GM19351 (cell line): ENCODE measurements around the gene PLXNA4.

Source experiments
- ATAC-seq: cut with Tn5 transposase; IDR thresholded peaks from one replicate; pipeline ENCODE4 v1.9.1; 2021; ENCODE audit warnings: mild to moderate bottlenecking, moderate library complexity; ENCODE audit not compliant: unreplicated experiment

PLXNA4 gene

GRCh38 chr7:132134814-132135445 is 441.3 kb downstream of the PLXNA4 start:
- ATAC-seq: no peak

- no peak for ATAC-seq
Measured at GRCh38 chr7:132133501-132133900, 442.8 kb downstream of the PLXNA4 start.

GRCh38 chr7:132131196-132131595 is 445.1 kb downstream of the PLXNA4 start:
- no peak for ATAC-seq

GRCh38 chr7:132130497-132130896 is 445.8 kb downstream of the PLXNA4 start:
- ATAC-seq: no peak

- no peak for ATAC-seq
Measured at GRCh38 chr7:132125872-132126595, 450.2 kb downstream of the PLXNA4 start.

GRCh38 chr7:132125096-132125495 is 451.2 kb downstream of the PLXNA4 start:
- no peak for ATAC-seq

- ATAC-seq: no peak
Measured at GRCh38 chr7:132124575-132124974, 451.7 kb downstream of the PLXNA4 start.

GRCh38 chr7:132123773-132124172 is 452.5 kb downstream of the PLXNA4 start:
- no peak for ATAC-seq

GRCh38 chr7:132122901-132123300 is 453.4 kb downstream of the PLXNA4 start:
- no peak for ATAC-seq

GRCh38 chr7:132121987-132122386 is 454.3 kb downstream of the PLXNA4 start:
- no peak for ATAC-seq

- ATAC-seq: no peak
Measured at GRCh38 chr7:132118641-132119040, 457.6 kb downstream of the PLXNA4 start.

GRCh38 chr7:132117636-132118035 is 458.6 kb downstream of the PLXNA4 start:
- no peak for ATAC-seq

- ATAC-seq: no peak
Measured at GRCh38 chr7:132117181-132117580, 459.1 kb downstream of the PLXNA4 start.

- ATAC-seq: no peak
Measured at GRCh38 chr7:132116369-132116768, 459.9 kb downstream of the PLXNA4 start.

- no peak for ATAC-seq
Measured at GRCh38 chr7:132115758-132116157, 460.5 kb downstream of the PLXNA4 start.

GRCh38 chr7:132115028-132115427 is 461.2 kb downstream of the PLXNA4 start:
- no peak for ATAC-seq

- ATAC-seq: no peak
Measured at GRCh38 chr7:132114411-132114810, 461.9 kb downstream of the PLXNA4 start.

- ATAC-seq: no peak
Measured at GRCh38 chr7:132113536-132114371, 462.5 kb downstream of the PLXNA4 start.

GRCh38 chr7:132112657-132113056 is 463.6 kb downstream of the PLXNA4 start:
- no peak for ATAC-seq

- no peak for ATAC-seq
Measured at GRCh38 chr7:132112106-132112505, 464.2 kb downstream of the PLXNA4 start.

GRCh38 chr7:132110692-132111091 is 465.6 kb downstream of the PLXNA4 start:
- no peak for ATAC-seq

GRCh38 chr7:132109769-132110168 is 466.5 kb downstream of the PLXNA4 start:
- no peak for ATAC-seq
